RWPE2 (cell line): ENCODE results near the gene NCAPG.
"Not testable (repeated sequence)": the region's sequence is repeated elsewhere in the genome, so short reads cannot be mapped to it uniquely, and the experiment has no call there.

Source experiments
- ATAC-seq: fragments of 200-7000 bp; cut with Tn5 transposase; 3 replicates; pipeline ENCODE4 v1.9.1; 2021; ENCODE audit warnings: low read depth
- DNase-seq: peaks from one replicate; pipeline ENCODE4 v3.0.0-alpha.2; 2020; ENCODE audit warnings: low spot score
- H3K27ac ChIP-seq: fragments of 450-650 bp; 2 replicates; pipeline ENCODE4 v1.5.1; 2017; ENCODE audit warnings: mild to moderate bottlenecking; ENCODE audit not compliant: poor library complexity, severe bottlenecking
- H3K27me3 ChIP-seq: fragments of 250-450 bp; sonication (Bioruptor Pico); 2 replicates; pipeline ENCODE4 v1.5.1; 2021; ENCODE audit warnings: mild to moderate bottlenecking, moderate library complexity; ENCODE audit not compliant: insufficient read depth, poor library complexity, severe bottlenecking
- H3K36me3 ChIP-seq: fragments of 250-450 bp; sonication (Bioruptor Pico); 2 replicates; pipeline ENCODE4 v1.5.1; 2020; ENCODE audit warnings: low read depth, mild to moderate bottlenecking, moderate library complexity
- H3K4me1 ChIP-seq: fragments of 250-450 bp; sonication (Bioruptor Pico); 2 replicates; pipeline ENCODE4 v1.5.1; 2021; ENCODE audit warnings: mild to moderate bottlenecking, moderate library complexity; ENCODE audit not compliant: insufficient read depth, poor library complexity, severe bottlenecking
- H3K4me3 ChIP-seq: fragments of 250-450 bp; sonication (Bioruptor Pico); 2 replicates; pipeline ENCODE4 v1.5.1; 2021; ENCODE audit warnings: mild to moderate bottlenecking, moderate library complexity; ENCODE audit not compliant: severe bottlenecking
- H3K9me3 ChIP-seq: fragments of 250-450 bp; sonication (Bioruptor Pico); 2 replicates; pipeline ENCODE4 v1.5.1; 2021; ENCODE audit warnings: mild to moderate bottlenecking, moderate library complexity; ENCODE audit not compliant: severe bottlenecking
- CTCF ChIP-seq: fragments of 450-650 bp; IDR thresholded peaks from one replicate; pipeline ENCODE4 v1.5.1; 2017; ENCODE audit warnings: mild to moderate bottlenecking, moderate library complexity; ENCODE audit not compliant: poor library complexity, severe bottlenecking

NCAPG gene

DNA sequence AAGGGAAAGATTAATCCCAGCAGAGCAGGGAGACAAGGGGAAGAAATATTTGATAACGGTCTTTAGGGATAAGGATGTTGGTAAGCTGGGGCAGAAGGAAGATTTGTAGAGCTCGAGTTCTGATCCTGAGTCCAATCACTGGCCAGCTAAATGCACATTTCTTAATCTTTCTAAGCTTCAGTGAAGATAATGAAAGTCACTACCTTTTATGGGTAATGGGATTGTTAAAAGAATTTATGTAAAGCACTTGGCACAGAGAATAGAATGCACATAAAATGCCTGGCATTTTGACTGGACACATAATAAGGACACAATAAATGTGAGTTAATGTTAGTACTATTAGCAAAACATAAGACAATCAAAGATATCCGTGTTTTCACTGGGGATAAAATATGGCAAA lies 43.3 kb downstream of the NCAPG start:
- no peak for TF ChIP-seq CTCF
- Histone ChIP-seq H3K36me3 (no peaks in the 10 kb centered on the region), H3K9me3 (no peaks in the 10 kb centered on the region), H3K4me1 (no peaks in the 10 kb centered on the region), H3K4me3 (no peak overlapping the region), H3K27ac (no peak overlapping the region), H3K27me3 (no peaks in the 10 kb centered on the region)
- ATAC-seq (no peak), DNase-seq (no peak)

- Histone ChIP-seq H3K36me3 (no peaks in the 10 kb centered on the region), H3K9me3 (no peaks in the 10 kb centered on the region), H3K27me3 (no peaks in the 10 kb centered on the region), H3K4me1 (no peaks in the 10 kb centered on the region), H3K4me3 (no peak overlapping the region), H3K27ac (no peak overlapping the region)
- no peak for ATAC-seq
- no peak for TF ChIP-seq CTCF
- no peak for DNase-seq
Observed at GRCh38 chr4:17859793-17860406, 49.1 kb downstream of the NCAPG start.

- not testable (repeated sequence) for DNase-seq, H3K4me3 ChIP-seq, H3K27me3 ChIP-seq, H3K9me3 ChIP-seq, H3K36me3 ChIP-seq, H3K4me1 ChIP-seq, H3K27ac ChIP-seq, ATAC-seq
Observed at GRCh38 chr4:17861906-17862305, 51.1 kb downstream of the NCAPG start.

DNA sequence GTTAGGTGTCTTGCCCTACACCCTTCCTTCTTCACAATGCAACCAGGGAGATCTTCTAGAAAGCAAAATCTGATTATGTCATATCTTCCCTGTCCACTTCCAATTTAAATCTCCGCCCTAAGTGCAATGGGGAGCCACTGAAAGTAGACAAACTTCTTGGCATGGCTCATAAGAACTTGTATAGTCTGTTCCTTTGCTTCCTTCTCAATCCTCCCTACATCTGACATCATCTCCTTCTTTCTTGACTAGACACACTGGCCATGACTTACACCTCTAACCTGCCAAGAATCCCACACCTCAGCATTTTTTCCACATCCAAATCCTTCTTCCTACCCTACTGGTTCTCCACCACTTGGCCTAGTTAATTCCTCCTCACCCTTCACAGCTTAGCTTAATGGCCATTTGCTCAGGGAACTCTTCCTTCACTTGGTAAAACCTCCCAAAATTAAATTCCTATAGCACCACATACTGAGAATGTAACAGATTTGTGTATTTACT lies 55.1 kb downstream of the NCAPG start:
- Histone ChIP-seq H3K4me3 (no peak overlapping the region), H3K27me3 (no peaks in the 10 kb centered on the region), H3K9me3 (no peaks in the 10 kb centered on the region), H3K27ac (no peak overlapping the region), H3K36me3 (no peaks in the 10 kb centered on the region), H3K4me1 (no peaks in the 10 kb centered on the region)
- no peak for ATAC-seq
- no peak for TF ChIP-seq CTCF
- DNase-seq: no peak

- Histone ChIP-seq H3K27me3 (no peaks in the 10 kb centered on the region), H3K4me3 (no peak overlapping the region), H3K9me3 (no peaks in the 10 kb centered on the region), H3K27ac (no peak overlapping the region), H3K4me1 (no peaks in the 10 kb centered on the region), H3K36me3 (no peaks in the 10 kb centered on the region)
- DNase-seq (no peak), ATAC-seq (no peak)
- no peak for TF ChIP-seq CTCF
Observed at GRCh38 chr4:17866810-17867209, 56.0 kb downstream of the NCAPG start.
